GM12874 (cell line): ENCODE results near the gene KRTAP5-7.

Source experiments
- TF ChIP-seq, protein P1 (sequence below): IDR thresholded peaks from 2 replicates; pipeline ENCODE4 v1.5.1; 2011; ENCODE audit warnings: low read depth, mild to moderate bottlenecking, control low read depth, low read length, moderate library complexity; ENCODE audit not compliant: insufficient read depth

The KRTAP5-7 gene

DNA sequence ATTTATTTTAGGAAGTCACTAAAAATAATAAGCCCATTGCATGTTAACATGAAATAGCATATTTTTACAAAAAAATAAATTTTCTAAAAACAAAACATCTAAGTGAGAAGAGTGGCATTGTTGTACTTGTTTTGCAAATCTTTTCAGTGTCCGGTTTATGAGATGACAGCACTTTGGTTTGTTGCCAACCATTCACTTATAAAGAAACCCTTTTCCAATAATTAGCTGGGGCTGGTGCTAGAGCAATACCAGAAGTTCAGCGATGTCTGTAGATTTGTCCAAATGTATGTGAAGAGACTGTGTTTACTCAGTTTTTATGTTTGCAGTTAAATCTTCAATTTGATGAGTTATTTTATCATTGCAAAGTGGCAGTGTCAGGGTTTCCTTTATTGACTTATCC lies 22.1 kb upstream of the KRTAP5-7 start:
- TF ChIP-seq, protein P1, sequence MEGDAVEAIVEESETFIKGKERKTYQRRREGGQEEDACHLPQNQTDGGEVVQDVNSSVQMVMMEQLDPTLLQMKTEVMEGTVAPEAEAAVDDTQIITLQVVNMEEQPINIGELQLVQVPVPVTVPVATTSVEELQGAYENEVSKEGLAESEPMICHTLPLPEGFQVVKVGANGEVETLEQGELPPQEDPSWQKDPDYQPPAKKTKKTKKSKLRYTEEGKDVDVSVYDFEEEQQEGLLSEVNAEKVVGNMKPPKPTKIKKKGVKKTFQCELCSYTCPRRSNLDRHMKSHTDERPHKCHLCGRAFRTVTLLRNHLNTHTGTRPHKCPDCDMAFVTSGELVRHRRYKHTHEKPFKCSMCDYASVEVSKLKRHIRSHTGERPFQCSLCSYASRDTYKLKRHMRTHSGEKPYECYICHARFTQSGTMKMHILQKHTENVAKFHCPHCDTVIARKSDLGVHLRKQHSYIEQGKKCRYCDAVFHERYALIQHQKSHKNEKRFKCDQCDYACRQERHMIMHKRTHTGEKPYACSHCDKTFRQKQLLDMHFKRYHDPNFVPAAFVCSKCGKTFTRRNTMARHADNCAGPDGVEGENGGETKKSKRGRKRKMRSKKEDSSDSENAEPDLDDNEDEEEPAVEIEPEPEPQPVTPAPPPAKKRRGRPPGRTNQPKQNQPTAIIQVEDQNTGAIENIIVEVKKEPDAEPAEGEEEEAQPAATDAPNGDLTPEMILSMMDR: no peak

DNA sequence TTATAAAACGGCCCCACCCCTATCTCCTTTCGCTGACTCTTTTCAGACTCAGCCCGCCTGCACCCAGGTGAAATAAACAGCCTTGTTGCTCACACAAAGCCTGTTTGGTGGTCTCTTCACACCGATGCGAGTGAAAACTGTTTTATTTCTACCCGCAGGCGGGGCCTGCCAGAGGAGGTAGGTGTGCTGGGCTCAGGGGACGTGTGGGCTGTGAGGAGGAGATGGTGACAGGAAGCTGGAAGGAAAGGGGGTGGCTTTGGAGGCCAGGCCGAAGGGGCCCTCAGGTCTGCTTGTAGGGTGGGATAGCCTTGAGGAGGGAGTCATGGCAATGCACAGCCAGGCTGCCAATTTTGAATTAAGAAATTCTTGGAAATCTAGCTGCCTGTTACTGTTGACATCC lies 21.3 kb upstream of the KRTAP5-7 start:
- TF ChIP-seq, protein P1: no peak

DNA sequence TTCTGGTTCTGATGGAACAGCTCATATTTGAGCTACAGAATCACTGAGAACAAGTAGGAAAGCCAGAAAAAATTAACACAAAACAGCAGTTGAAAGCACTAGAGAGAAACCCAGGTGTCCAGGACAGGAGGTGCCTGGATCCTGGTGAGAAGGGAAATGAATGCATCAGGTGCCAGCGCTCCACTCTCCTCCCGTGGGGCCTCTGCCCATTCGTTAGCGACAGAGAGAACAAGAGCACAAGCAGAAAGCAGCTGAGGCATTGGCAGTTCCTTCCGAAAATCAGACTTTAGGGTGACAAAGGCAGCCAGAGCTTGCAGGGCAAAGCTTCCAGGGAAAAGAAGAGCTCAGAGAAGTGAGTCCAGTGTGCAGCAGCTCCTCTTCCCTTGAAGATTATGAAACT lies 20.0 kb upstream of the KRTAP5-7 start:
- TF ChIP-seq, protein P1: no peak

DNA sequence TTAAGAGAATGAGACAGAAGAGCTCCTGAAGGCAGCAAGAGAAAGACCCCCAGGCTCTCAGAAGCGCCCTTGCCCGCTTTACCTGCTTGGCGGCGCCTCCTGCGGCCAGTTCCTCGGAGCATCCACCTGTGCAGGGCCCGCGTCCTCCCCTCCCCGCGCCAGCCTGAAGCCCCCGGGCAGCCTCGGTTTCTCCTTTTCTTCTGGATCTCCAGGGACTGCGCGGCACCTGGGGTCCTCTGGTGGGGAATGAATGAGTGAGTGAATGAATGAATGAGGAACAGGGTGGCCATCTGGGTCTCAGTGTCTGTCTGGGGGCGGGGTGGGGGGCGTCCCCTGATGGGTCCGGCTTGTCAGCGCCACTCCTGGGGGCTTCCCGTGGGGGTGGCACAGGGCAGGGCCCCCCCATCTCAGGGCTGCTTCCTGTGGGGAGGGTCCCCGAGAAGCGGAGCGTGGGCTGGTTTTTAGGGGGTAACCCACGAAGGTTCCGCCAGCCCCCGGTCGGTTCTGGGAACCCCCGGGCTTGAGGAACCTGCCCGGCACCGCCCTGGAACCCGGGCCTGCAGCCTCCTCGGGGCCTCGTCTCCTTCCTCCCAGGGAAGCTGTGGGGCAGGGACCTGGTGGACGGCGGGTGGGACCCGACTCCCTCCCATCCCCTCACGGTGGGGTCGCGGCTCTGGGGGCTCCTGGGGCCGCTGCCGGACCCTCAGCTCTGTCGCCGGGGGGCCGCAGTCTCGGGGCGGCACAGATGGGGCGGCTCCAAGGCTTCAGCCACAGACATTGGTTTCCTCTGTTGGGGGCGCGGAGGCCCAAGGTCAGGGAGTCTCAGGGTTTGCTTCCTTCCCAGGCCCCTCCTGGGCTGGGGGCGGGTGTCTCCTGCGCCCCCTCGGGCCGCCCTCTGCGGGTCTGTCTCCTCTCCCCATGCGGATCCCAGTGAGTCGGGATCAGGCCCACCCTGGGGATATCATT lies 8.3 kb upstream of the KRTAP5-7 start:
- TF ChIP-seq, protein P1: no peak

DNA sequence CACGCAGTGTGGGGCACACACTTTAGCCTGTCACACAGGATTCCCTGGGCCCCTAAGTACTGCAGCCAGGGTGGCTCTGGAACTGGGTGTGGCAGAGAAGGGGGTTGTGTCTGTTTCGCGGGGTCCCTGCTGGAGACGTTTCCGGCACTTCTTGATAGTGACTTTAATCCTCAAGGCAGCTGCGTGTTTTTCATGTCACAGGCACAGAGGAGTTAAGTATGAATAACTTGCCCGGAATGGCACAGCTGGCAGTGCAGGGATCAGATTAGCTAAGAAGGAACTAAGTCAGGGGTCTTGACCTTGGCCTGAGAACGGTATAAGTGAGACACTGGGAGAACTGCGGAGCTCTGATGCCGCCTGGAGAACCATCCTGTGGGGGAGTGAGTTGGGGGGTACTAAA lies 7.5 kb upstream of the KRTAP5-7 start:
- TF ChIP-seq, protein P1: no peak

DNA sequence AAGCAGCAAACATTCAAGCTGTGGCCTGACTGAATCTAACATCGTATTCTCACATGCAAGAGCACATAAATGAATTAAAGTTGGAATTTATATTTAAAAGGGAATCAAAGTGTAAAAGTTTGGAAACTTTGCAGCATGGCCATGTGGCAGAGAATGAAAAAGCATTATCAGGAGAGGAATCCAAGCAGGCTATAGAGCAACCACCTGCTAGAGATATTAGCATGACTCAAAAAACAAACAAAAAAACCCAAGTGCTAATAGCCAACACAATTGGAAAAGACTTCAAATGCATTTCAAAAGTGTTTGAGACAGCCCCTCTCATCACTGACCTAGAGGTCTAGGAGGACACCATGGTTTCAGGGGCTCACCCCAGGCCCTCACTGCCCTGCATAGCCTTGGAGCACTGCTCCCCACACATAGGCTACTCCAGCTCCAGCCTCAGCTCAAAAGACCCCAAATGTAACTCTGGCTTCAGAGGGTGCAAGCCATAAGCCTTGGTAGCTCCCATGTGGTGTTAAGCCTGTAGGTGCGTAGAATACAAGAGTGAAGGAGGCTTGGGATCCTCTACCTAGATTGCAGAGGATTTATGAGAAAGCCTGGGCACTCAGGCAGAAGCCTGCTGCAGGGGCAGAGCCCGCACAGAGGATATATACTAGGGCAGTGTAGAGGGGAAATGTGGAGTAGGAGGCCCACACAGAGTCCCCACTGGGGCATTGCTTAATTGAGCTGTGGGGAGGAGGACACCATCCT lies 1.7 kb upstream of the KRTAP5-7 start:
- TF ChIP-seq, protein P1: no peak

DNA sequence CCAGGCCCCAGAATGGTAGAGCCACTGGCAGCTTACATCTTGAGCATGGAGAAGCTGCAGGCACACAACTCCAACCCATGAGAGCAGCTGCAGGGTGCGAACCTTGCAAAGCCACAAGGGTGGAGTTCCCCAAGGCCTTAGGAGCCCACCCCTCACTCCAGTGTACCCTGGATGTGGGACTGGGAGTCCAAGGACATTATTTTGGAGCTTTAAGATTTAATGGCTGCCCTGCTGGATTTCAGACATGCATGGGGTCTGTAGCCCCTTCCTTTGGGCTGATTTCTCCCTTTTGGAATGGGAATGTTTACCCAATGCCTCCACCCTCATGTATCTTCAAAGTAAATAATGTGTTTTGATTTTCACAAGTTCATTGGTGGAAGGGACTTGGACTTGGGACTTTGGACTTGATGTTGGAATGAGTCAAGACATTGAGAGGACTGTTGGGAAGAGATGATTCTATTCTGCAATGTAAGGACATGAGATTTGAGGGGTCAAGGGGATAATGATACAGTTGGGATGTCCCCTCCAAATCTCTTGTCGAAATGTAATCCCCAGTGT lies 1.1 kb upstream of the KRTAP5-7 start:
- TF ChIP-seq, protein P1: no peak
